ENCODE data around the gene RPLP2.

RPLP2 gene

DNA sequence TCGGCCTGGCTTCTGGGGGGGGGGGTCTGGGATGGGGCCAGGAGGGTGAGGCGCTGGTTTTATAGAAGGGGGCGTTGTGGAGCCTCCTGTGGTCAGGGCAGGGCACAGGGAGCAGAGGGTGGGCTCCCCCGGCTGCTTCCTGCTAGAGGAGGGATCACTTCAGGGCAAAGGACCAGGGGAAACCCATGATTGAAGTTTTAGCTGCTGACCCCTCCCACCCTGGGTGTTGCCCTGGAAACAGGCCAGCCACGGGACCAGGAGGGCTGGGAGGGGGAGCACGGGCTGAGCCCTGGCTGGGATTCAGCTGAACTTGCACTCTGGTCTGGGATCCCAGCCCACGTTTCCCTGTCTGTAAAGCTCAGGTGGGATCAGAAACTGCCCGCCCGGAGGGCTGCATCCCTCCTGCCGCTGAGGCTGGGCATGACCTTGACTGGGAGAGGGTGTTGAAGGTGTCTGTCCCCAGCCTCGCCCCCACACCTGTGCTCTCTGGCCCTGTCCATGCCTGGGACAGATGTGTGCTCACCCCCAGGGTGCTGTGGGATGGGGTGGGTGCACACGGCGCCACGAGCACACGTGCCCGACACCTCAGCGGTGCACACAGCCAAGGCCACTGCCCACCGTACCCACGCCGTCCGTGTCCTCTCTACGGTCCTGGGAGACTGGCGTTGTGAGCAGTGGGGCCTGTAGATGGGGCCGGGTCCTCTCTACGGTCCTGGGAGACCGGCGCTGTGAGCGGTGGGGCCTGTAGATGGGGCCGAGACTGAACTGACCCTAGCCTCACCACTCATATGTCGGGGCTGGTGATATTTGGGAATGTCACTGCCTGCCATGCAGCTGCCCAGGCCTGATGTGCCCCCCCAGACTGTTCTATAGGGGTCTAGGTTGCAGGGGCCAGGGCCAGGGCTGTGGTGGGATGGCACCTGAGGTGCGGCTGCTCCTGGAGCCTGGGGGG lies 35.2 kb downstream of the RPLP2 start:
- Histone ChIP-seq H3K4me3 (replicated peaks; ENCODE audit: low read depth, low read length) (no peak overlapping the region), H3K27me3 (replicated peaks; ENCODE audit: control insufficient read depth, insufficient read depth, low read length) (no peaks in the 10 kb centered on the region), H3K36me3 (ENCODE audit: control insufficient read depth, insufficient read depth, low read length) (peaks cover 4% of the 10 kb centered on the region)
- no peak for DNase-seq (ENCODE audit: extremely low read depth, insufficient read length)
- TF ChIP-seq, protein P1, sequence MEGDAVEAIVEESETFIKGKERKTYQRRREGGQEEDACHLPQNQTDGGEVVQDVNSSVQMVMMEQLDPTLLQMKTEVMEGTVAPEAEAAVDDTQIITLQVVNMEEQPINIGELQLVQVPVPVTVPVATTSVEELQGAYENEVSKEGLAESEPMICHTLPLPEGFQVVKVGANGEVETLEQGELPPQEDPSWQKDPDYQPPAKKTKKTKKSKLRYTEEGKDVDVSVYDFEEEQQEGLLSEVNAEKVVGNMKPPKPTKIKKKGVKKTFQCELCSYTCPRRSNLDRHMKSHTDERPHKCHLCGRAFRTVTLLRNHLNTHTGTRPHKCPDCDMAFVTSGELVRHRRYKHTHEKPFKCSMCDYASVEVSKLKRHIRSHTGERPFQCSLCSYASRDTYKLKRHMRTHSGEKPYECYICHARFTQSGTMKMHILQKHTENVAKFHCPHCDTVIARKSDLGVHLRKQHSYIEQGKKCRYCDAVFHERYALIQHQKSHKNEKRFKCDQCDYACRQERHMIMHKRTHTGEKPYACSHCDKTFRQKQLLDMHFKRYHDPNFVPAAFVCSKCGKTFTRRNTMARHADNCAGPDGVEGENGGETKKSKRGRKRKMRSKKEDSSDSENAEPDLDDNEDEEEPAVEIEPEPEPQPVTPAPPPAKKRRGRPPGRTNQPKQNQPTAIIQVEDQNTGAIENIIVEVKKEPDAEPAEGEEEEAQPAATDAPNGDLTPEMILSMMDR (IDR thresholded peaks at IDR 0.05; ENCODE audit: insufficient read depth, low read length, poor library complexity, severe bottlenecking) = no peak

DNA sequence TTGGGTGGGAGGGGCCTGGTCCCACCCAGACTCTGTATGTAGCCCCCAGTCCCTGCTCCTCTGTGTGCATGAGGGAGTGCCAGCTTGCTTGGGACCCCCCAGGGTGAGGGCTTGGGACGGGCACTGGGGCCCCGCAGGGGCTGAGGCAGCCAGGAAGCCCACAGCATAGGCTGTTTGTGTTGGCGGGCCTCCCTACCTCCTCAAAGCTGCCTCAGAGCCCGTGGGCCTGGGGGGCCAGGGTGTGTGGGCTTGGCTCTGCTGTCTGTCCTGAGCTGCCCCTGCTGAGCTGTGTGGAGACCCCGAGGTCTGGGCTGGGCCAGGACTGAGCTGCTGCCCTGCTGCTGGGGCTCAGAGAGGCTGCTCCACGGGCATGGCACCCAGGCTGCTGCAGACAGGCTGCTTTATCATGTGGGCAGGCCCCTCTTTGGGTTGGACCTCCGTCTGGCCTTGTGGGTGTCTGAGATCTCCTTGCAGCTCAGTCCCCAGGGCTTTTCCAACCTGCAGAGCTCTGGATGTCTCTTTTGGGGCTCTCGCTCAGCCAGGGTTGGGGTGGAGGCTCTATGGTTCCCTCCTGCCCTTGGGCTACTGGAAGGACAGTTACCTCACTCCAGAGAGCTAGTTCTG lies 36.2 kb downstream of the RPLP2 start:
- Histone ChIP-seq H3K36me3 (ENCODE audit: control insufficient read depth, insufficient read depth, low read length) (no peaks in the 10 kb centered on the region; the same call in 1 of the 2 replicates), H3K27me3 (replicated peaks; ENCODE audit: control insufficient read depth, insufficient read depth, low read length) (no peaks in the 10 kb centered on the region), H3K4me3 (replicated peaks; ENCODE audit: low read depth, low read length) (no peak overlapping the region)
- TF ChIP-seq, protein P1 (IDR thresholded peaks at IDR 0.05; ENCODE audit: insufficient read depth, low read length, poor library complexity, severe bottlenecking) = no peak
- DNase-seq (ENCODE audit: extremely low read depth, insufficient read length) = no peak

DNA sequence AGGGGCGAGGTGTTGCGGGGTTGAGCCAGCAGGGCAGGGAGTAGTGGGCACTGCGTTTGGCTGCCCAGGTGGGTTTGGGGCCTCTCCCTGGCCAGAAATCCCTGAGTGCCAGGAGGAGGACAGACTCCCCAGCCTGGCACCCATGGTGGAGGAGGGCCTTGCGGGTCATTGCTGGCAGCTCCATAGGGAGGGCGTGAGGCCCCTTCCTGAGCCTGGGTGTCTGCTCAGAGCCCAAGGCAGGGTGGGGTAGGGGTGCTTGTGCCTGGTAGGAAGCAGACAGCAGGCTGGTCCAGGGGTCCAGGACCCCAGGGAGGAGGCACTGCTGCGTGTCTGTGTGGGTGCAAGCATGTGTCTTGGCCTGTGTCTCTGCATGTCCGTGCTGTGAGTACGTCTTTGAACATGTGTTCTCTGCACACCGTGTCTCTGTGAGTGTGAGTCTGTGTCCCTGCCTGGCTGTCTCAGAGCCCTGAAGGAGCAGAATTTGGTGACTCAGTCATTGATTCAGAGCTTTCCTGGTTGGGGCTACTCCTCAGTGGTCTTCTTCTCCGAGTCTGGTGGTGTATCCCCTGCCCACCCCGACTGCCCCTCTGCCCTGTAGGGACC lies 36.8 kb downstream of the RPLP2 start:
- TF ChIP-seq, protein P1 (IDR thresholded peaks at IDR 0.05; ENCODE audit: insufficient read depth, low read length, poor library complexity, severe bottlenecking) = no peak
- no peak overlapping the region for H3K4me3 ChIP-seq (replicated peaks; ENCODE audit: low read depth, low read length)
- no peak for DNase-seq (ENCODE audit: extremely low read depth, insufficient read length)
- H3K27me3 ChIP-seq (replicated peaks; ENCODE audit: control insufficient read depth, insufficient read depth, low read length) = no peaks in the 10 kb centered on the region; the same call in 1 of the 2 replicates
- no peaks in the 10 kb centered on the region for H3K36me3 ChIP-seq (ENCODE audit: control insufficient read depth, insufficient read depth, low read length)

DNA sequence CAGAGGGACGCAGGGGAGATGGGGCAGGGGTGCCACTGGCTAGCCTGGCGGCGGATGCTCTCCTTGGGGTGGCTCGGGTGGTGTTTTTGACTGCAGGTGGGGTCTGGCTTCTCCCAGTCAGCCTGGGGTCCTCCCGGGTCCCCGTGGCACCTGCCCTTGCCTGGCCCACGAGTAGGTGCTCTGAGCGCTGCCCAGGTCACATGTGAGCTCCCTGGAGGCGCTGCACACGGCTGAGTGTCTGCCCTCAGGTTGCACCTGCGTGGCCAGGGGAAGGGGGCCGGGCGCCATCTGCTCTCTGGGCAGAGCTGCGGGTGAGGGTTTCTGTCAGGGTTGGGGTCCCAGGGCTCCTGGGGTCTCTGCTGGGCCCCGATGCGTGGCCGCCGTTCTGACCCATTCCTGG lies 38.1 kb downstream of the RPLP2 start:
- no peak overlapping the region for H3K4me3 ChIP-seq (replicated peaks; ENCODE audit: low read depth, low read length)
- no peaks in the 10 kb centered on the region for H3K36me3 ChIP-seq (ENCODE audit: control insufficient read depth, insufficient read depth, low read length)
- no peaks in the 10 kb centered on the region; the same call in 1 of the 2 replicates for H3K27me3 ChIP-seq (replicated peaks; ENCODE audit: control insufficient read depth, insufficient read depth, low read length)
- DNase-seq (ENCODE audit: extremely low read depth, insufficient read length) = no peak
- TF ChIP-seq, protein P1 (IDR thresholded peaks at IDR 0.05; ENCODE audit: insufficient read depth, low read length, poor library complexity, severe bottlenecking) = no peak

DNA sequence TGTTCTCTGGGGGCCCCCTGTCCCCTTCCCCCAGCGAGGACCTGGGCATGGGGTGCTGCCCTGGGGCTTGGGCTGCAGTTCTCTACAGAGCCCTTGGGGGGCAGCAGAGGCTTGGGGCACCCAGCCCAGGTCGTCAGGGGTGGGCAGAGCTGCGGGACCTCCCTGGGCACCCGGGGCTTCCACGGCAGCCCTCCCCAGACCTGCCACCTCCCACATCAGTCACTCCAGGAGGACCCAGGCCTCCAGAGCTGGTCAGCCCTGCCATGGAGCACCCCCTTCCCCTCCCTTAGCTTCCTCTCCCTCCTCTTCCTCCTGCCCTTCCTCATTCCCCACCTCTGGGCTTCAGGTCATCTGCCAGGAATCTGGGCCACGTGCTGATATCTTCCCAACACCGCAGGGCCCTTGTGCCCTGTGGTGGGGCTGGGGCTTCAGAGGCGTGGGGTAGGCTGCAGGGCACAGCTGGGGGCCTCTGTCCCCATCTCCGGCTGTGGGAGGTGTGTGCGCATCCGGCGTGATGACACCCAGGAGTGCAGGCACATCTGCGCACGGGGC lies 38.7 kb downstream of the RPLP2 start:
- no peak for DNase-seq (ENCODE audit: extremely low read depth, insufficient read length)
- Histone ChIP-seq H3K4me3 (replicated peaks; ENCODE audit: low read depth, low read length) (no peak overlapping the region), H3K27me3 (replicated peaks; ENCODE audit: control insufficient read depth, insufficient read depth, low read length) (no peaks in the 10 kb centered on the region; the same call in 1 of the 2 replicates), H3K36me3 (ENCODE audit: control insufficient read depth, insufficient read depth, low read length) (no peaks in the 10 kb centered on the region)
- TF ChIP-seq, protein P1 (IDR thresholded peaks at IDR 0.05; ENCODE audit: insufficient read depth, low read length, poor library complexity, severe bottlenecking) = peak; percentile 98
